GM18861 (cell line): ENCODE results near the gene NAT9.

ENCODE experiments used
- ATAC-seq: cut with Tn5 transposase; IDR thresholded peaks from one replicate; pipeline ENCODE4 v1.9.1; 2021; ENCODE audit not compliant: unreplicated experiment

Gene NAT9

GRCh38 chr17:74806334-74806733 lies 30.2 kb upstream of the NAT9 start:
- ATAC-seq, result no peak

GRCh38 chr17:74805591-74805991 lies 29.4 kb upstream of the NAT9 start:
- no peak for ATAC-seq

GRCh38 chr17:74804683-74805082 lies 28.5 kb upstream of the NAT9 start:
- ATAC-seq, result no peak

- no peak for ATAC-seq
Measured at GRCh38 chr17:74803971-74804370, 27.8 kb upstream of the NAT9 start.

- no peak for ATAC-seq
Measured at GRCh38 chr17:74803388-74803930, 27.3 kb upstream of the NAT9 start.

DNA sequence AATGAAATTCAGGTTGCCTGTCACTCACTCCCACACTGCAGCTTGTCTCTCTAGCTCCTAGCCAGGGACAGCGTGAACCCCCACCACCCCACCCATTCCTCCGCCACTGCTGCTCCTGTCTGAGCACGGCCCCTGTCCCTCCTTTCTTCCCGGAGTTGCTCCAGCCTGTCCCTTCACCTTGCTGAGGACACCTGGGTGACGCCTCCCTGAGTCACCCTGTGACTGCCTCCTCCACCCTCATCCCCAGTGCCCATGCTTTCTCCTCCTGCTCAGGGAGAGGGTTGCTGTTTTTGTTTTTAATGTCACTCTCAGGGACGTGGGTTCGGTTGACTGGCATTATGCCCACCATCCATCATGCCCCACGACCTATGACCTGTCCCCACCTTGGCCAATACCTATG lies 25.8 kb upstream of the NAT9 start:
- no peak for ATAC-seq

DNA sequence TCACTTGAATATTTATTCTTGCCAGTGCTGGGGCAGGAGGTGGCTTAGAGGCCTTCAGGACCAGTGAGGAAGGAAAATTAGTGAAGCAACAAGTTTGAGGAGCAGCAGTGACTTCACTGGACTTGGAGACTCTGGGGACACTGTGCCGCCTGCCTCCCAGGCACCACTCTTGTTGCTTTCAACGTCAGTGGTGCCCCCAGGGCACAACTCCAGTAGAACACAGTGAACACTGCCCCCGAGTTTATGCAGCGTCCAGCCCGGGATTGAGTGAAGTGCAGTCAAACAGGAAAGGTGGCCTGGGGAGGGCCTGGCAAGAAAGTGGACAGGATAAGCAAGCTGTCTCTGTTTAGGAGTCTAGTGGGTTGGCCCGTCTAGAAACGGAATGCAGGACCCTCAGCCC lies 24.4 kb upstream of the NAT9 start:
- ATAC-seq, result no peak

DNA sequence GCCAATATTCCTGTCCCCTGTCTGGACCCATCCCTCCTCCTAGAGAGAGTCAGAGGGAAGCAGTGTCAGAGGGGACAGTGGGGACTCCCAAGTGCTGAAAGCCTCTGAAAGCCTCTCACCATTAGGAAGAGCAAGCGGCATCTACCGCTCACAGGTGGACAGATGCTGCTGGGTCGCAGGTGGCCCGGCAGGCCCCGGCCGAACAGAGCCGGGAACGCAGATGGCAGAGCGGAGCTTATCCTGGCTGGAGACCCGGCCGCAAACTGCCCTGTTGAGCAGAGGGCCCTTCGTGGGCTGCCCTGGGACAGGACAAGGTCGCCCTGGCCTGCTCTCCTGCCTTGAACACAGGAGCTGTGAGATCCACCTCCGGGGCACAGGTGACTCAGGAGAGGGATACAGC lies 23.0 kb upstream of the NAT9 start:
- no peak for ATAC-seq

DNA sequence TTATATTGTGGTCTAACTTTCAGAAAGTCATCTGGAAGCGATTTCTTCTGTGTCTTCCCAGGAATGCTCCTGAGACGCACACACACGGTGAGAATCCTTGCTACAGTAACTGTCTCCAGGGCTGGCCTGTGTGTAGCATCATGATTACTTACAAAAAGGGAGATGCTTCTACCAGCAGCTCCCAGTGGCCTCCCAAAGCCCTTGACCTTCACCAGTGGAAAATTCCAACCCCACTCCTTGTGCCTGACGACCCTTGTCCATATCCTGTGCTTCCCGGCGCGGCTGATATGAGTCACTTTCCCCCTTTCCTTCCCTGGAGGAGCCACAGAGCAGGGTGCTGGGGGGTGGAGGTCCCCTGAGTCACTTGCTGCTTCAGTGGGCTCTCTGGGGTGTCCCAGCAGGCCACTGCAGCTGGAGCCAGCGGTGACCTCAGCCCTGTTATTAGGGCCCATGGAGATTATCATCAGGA lies 22.1 kb upstream of the NAT9 start:
- no peak for ATAC-seq

DNA sequence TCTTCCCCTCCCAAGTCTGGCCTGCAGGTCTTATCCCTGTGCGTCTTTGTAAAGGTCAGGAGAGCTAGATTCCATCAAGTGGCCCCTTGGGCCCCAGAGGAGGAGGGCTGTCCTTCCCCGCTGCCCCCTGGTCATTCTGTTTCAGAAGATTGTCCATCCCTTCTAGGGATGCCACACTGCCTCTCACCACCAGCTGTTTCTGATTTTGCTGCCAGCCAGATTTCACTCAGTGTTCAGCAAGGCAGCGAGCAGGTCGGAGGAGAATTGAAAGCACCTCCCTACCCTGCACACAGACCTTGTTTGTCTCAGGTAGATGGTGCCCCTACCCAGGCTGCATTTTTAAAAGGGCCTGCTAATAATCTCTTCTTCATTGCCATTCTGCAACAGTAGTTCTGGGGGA lies 21.7 kb upstream of the NAT9 start:
- ATAC-seq, result no peak

DNA sequence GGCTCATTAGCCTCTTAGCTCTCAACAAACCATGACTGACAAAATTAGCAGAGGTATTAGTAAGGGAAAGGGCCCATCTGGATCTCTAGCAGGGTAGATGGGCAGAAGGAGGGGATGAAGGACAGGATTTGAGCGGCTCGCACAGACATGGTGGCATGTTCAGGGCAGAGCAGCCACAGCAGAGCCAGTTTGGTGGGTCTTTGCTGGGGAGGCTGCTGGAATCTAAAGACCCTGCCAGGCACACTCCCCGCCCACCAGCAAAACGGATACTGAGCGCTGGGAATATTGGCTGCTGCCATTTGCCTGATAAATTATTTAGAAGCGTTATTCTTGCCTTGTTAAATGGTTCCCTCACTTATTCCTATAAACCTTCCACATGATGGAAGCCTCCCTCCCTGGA lies 20.7 kb upstream of the NAT9 start:
- no peak for ATAC-seq

DNA sequence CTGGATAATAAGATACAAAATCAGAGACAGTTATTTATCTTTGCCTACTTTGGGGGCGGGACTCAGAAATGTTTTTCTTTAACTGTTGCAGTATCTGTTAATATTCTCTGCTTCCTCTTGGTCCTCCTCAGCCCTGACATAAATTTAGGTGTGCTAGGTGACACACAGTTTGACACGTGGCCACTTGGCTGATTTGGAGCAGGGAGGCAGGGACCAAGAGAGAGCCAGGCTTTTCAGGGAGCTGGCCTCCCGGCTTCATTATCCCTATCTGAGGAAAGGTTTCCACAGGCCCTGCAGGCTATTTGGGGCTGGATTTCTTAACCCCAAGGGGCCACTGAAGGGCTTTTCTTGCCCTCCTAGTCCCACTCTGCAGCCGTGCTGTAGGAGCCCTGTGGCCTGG lies 20.1 kb upstream of the NAT9 start:
- no peak for ATAC-seq

GRCh38 chr17:74795327-74796020 lies 19.3 kb upstream of the NAT9 start:
- ATAC-seq, result no peak

- ATAC-seq, result no peak
Measured at GRCh38 chr17:74792586-74793105, 16.5 kb upstream of the NAT9 start.

- ATAC-seq, result no peak
Measured at GRCh38 chr17:74790161-74791058, 14.3 kb upstream of the NAT9 start.

DNA sequence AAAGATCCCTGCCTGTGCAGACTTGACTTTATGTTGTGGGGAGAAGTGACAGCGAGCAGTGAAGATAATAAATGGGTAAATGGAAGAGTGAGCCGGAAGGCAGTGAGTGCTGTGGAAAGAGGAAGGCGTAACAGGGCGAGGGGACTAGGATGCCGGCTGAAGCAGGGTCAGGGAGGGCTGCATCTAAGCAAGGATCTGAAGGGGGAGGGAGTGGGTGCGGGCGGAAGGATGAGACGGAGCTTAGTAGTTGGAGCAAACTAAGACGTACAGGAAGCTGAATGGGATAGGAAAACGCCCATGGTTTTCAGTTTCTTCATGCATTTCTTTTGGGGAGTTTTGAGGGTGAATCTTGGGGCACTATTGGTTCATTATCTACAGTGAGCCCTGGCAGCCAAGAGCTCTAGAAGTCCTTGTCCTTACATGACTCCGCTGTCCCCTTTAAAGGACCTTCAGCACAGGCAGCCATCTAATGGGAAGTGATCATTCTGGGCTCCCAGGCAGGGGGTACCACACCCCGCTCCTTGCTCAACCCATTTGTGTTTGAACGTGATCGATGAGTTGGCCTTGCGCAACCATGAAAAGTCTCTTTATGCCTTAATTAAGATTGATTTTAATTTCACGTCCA lies 10.4 kb upstream of the NAT9 start:
- no peak for ATAC-seq

- ATAC-seq, result no peak
Measured at GRCh38 chr17:74785981-74786360, 9.8 kb upstream of the NAT9 start.

DNA sequence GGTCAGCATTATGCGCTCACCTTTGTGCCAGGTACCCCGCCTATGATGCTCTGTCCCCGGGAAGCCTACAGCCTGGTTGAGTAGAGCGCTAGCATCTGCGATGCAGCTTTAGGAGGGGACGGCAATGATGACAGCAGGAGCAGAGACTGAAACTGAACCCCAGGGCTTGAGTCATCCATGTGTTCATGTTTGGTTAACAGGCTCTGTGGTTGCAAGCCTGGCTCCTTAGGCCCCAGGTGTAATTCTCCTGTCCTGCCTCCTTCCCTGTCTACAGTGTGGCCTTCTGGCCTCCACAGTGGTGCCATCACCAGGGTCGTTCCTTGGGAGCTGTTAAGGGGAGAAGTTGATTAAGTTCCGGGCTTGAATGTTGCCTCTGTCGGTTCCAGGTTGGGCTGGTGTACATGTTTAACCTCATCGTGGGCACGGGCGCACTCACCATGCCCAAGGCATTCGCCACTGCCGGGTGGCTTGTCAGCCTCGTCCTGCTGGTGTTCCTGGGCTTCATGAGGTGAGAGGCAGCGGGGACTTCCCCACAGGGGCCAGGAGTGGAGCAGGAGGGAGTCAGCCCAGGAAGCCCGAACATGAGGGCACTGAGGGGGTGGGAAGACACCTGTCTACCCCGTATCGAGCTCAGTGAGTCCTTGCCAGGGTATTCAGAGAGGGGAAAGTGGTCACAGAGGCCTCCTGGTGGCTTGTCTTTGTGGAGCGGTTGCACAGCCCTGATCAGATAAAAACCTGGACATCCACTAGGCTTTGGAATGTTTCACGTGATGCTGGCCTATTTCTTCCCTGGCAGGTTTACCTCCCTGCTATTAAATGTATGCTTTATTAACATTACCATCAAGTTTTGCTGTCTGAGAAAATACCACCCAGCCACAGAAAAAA lies 9.2 kb upstream of the NAT9 start:
- no peak for ATAC-seq

DNA sequence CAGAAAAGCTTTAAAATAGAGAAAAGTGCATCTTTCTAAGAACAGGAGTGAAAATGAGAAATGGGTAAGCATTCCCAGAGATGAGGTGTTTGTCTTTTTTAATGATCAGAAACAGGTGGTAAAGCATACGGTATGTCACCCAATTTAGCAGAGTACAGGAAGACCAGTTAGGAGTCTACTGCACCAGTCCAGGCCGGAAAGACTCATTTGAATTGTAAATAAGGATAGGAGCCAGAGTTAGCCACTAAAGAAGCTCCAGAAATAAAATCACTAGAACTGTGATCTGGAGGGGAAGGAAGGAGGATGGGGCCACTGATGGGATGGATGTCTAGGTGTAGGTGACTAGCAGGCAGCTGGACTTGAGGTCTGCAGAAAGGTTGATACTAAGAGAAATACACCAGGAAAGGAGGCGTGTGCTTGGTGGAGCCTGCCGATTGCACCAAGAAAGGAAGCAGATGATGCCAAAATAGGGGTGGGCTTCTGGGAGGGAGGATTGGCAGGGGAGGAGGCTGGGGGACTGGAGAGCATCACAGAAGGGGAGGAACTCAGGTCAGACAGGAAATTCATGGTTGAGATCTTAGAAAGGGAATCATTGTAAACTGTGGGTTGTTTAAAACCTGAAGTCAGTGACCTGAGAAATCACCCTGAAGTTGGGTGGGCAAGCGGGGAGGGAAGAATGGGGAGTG lies 8.1 kb upstream of the NAT9 start:
- ATAC-seq, result no peak

DNA sequence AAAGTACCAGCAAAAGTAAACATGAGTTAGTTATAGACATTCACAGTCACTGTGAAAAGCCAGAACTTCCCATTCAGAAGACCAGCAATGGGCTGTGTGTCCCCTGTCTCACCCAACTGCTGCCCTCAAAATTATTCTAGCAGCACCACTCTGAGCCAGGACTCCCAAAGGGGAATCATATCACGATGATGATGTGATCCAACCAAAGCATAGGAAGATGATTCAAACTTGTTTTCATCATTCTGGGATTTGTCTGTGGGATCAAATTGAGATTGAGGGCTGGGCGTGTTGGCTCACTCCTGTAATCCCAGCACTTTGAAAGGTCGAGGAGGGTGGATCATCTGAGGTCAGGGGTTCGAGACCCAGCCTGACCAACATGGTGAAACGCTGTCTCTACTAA lies 6.4 kb upstream of the NAT9 start:
- ATAC-seq, result no peak
